ENCODE measurements around the gene PPARD.

DNA sequence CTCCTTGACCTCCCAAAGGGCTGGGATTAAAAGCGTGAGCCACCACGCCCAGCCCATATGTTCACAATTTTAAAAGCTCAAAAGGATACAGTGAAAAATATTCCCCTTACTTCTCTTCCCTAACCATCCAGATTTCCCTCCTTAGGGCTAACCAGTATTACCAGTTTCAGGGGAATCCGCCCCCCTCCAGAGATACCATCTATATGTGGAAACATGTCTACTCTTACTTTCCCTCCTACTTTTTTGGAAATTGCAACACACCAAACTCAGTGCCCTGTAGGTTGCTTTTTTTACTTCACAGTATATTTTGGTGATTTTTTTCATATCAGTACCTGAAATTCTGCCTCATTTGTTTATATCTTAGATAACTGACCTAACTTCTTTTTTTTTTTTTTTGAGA, 118.9 kb downstream of the PPARD start:
- no peak for TF ChIP-seq POLR2AphosphoS5 (IDR thresholded peaks at IDR 0.05; ENCODE audit: borderline replicate concordance, low read depth, low read length)
- TF ChIP-seq EZH2 (IDR thresholded peaks at IDR 0.05), result no peak
